NCI-H748 treated with DMSO at 0.1 percent for 48 hours (cell line): Measurements from ENCODE around the gene SLC39A8.
"Not testable (repeated sequence)": the region's sequence is repeated elsewhere in the genome, so short reads cannot be mapped to it uniquely, and the experiment has no call there.

Experiments
- DNase-seq: peaks from one replicate; lab custom pipeline; 2025; lab: John Stamatoyannopoulos, UW

Gene SLC39A8

GRCh38 chr4:102299354-102300107 lies 45.8 kb downstream of the SLC39A8 start:
- no peak for DNase-seq

- DNase-seq, result no peak
Measured at GRCh38 chr4:102298716-102299115, 46.6 kb downstream of the SLC39A8 start.

- no peak for DNase-seq
Measured at GRCh38 chr4:102295153-102295862, 50.0 kb downstream of the SLC39A8 start.

- no peak for DNase-seq
Measured at GRCh38 chr4:102288497-102288896, 56.8 kb downstream of the SLC39A8 start.

GRCh38 chr4:102285831-102286230 lies 59.5 kb downstream of the SLC39A8 start:
- DNase-seq, result no peak

GRCh38 chr4:102281171-102281839 lies 64.0 kb downstream of the SLC39A8 start:
- DNase-seq, result no peak

- DNase-seq, result not testable (repeated sequence)
Measured at GRCh38 chr4:102273317-102273716, 72.0 kb downstream of the SLC39A8 start.

GRCh38 chr4:102272318-102272717 lies 73.0 kb downstream of the SLC39A8 start:
- DNase-seq, result no peak

GRCh38 chr4:102268355-102268754 lies 76.9 kb downstream of the SLC39A8 start:
- no peak for DNase-seq

GRCh38 chr4:102263024-102263787 lies 82.1 kb downstream of the SLC39A8 start:
- DNase-seq, result peak; percentile 63

- DNase-seq, result no peak
Measured at GRCh38 chr4:102259702-102260101, 85.6 kb downstream of the SLC39A8 start.

- DNase-seq, result no peak
Measured at GRCh38 chr4:102259081-102259480, 86.2 kb downstream of the SLC39A8 start.

- DNase-seq, result no peak
Measured at GRCh38 chr4:102256321-102256720, 89.0 kb downstream of the SLC39A8 start.

GRCh38 chr4:102253860-102254259 lies 91.4 kb downstream of the SLC39A8 start:
- no peak for DNase-seq

- no peak for DNase-seq
Measured at GRCh38 chr4:102252171-102252570, 93.1 kb downstream of the SLC39A8 start.

- DNase-seq, result no peak
Measured at GRCh38 chr4:102250341-102250740, 94.9 kb downstream of the SLC39A8 start.

GRCh38 chr4:102247041-102247440 lies 98.2 kb downstream of the SLC39A8 start:
- DNase-seq, result no peak

GRCh38 chr4:102246416-102246815 lies 98.9 kb downstream of the SLC39A8 start:
- DNase-seq, result no peak

- no peak for DNase-seq
Measured at GRCh38 chr4:102244878-102245535, 100.3 kb downstream of the SLC39A8 start.

GRCh38 chr4:102243296-102243695 lies 102.0 kb downstream of the SLC39A8 start:
- not testable (repeated sequence) for DNase-seq

- DNase-seq, result no peak
Measured at GRCh38 chr4:102234243-102234838, 110.9 kb downstream of the SLC39A8 start.
